Endothelial cell (in vitro differentiated cells): Measurements from ENCODE around the gene ZNF330. TPM values are rescaled to one million over a fixed set of nuclear protein-coding genes. Genes with fewer than 3 reads are reported as not detected.

Source experiments
- DNase-seq: peaks from one replicate; pipeline ENCODE4 v3.0.0; 2021; ENCODE audit warnings: low spot score
- H3K27ac Mint-ChIP-seq: one replicate; pipeline ENCODE4 v1.8.0; 2021; ENCODE audit warnings: mixed read lengths, inconsistent platforms; ENCODE audit not compliant: unreplicated experiment
- H3K27me3 Mint-ChIP-seq: one replicate; pipeline ENCODE4 v1.8.0; 2021; ENCODE audit warnings: mild to moderate bottlenecking, moderate library complexity, mixed read lengths, inconsistent platforms; ENCODE audit not compliant: unreplicated experiment
- H3K36me3 Mint-ChIP-seq: one replicate; pipeline ENCODE4 v1.8.0; 2021; ENCODE audit warnings: mild to moderate bottlenecking, low read depth, mixed read lengths, inconsistent platforms; ENCODE audit not compliant: unreplicated experiment
- H3K4me1 Mint-ChIP-seq: one replicate; pipeline ENCODE4 v1.8.0; 2021; ENCODE audit warnings: mild to moderate bottlenecking, mixed read lengths, inconsistent platforms; ENCODE audit not compliant: unreplicated experiment
- H3K4me3 Mint-ChIP-seq: one replicate; pipeline ENCODE4 v1.8.0; 2021; ENCODE audit warnings: mild to moderate bottlenecking, mixed read lengths, inconsistent platforms; ENCODE audit not compliant: unreplicated experiment
- H3K9me3 Mint-ChIP-seq: one replicate; pipeline ENCODE4 v1.8.0; 2021; ENCODE audit warnings: mixed read lengths, inconsistent platforms; ENCODE audit not compliant: unreplicated experiment
- CTCF ChIP-seq: fragments of 200-600 bp; sonication (generic); IDR thresholded peaks from one replicate; pipeline ENCODE4 v1.5.0; 2021; ENCODE audit warnings: antibody characterized with exemption; ENCODE audit not compliant: unreplicated experiment
- total RNA-seq: library from RNA; stranded (reverse); fragmentation: NEBNext Ultra II Directional; extraction: Animal tissue kit (Norgen Biotek cat#: 25700); gene quantifications from one replicate; pipeline ENCODE4 v1.2.1, GENCODE V29; 2021; ENCODE audit not compliant: unreplicated experiment

Gene ZNF330
- total RNA-seq, 1 donor from 2014 or later: 41.8 TPM

GRCh38 chr4:141248486-141248885, 27.8 kb downstream of the ZNF330 start:
- no peaks in the 10 kb centered on the region for H3K9me3 Mint-ChIP-seq
- H3K4me1 Mint-ChIP-seq: peaks cover 3% of the 10 kb centered on the region
- no peak for TF ChIP-seq CTCF
- no peaks in the 10 kb centered on the region for H3K27me3 Mint-ChIP-seq
- no peaks in the 10 kb centered on the region for H3K36me3 Mint-ChIP-seq
- H3K27ac Mint-ChIP-seq: no peak overlapping the region
- no peak for DNase-seq
- no peak overlapping the region for H3K4me3 Mint-ChIP-seq

DNA sequence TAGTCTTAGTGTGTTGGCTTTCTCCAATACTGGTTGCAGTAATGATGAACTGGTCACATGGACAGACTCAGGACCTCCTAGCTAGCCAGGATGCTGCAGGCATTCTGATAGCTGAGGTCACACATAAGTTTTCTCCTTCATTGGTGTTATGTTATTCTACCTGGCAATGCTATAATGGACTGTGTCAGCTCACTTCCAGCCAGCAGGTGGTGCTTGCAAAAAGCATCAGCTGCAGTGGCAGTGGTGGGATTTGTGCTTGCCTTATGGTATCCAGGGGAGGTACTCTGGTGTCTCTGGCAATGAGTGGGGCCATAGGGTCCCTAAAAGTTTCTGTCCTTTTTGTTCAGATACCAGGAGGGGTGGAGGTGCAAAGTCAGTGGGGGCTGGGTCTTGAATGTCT, 33.6 kb downstream of the ZNF330 start:
- no peak for DNase-seq

GRCh38 chr4:141255016-141255415, 34.3 kb downstream of the ZNF330 start:
- no peak for TF ChIP-seq CTCF

More for the DNA sequence above, 33.6 kb downstream of the ZNF330 start:
- Mint-ChIP-seq H3K36me3 (no peaks in the 10 kb centered on the region), H3K9me3 (no peaks in the 10 kb centered on the region), H3K27ac (no peak overlapping the region), H3K4me1 (no peaks in the 10 kb centered on the region), H3K4me3 (no peak overlapping the region), H3K27me3 (no peaks in the 10 kb centered on the region)
- peak; percentile 11 for TF ChIP-seq CTCF

DNA sequence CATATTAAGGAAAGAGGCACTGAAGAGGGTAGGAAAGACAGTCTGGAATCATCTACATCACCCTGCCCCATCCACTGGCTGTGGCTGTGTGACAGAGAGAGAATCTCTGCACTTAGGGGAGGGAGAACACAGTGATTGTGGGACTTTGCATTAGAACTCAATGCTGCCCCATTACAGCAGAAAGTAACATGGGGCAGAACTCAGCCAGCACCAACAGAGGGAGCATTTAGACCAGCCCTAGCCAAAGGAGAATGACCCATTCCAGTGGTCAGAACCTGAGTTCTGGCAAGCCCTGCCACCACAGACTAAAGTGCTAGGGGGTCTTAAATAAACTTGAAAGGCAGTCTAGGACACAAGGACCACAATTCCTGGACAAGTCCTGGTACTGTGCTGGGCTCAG, 37.9 kb downstream of the ZNF330 start:
- peaks cover 12% of the 10 kb centered on the region for H3K4me1 Mint-ChIP-seq
- H3K27ac Mint-ChIP-seq: no peak overlapping the region
- no peaks in the 10 kb centered on the region for H3K27me3 Mint-ChIP-seq
- H3K9me3 Mint-ChIP-seq: no peaks in the 10 kb centered on the region
- no peak for DNase-seq
- H3K36me3 Mint-ChIP-seq: no peaks in the 10 kb centered on the region
- no peak overlapping the region for H3K4me3 Mint-ChIP-seq
- TF ChIP-seq CTCF: no peak

More at GRCh38 chr4:141255016-141255415, 34.3 kb downstream of the ZNF330 start:
- Mint-ChIP-seq H3K27ac (no peak overlapping the region), H3K4me1 (no peaks in the 10 kb centered on the region), H3K9me3 (no peaks in the 10 kb centered on the region), H3K4me3 (no peak overlapping the region), H3K27me3 (no peaks in the 10 kb centered on the region), H3K36me3 (no peaks in the 10 kb centered on the region)
- DNase-seq: no peak

GRCh38 chr4:141275834-141276233, 55.1 kb downstream of the ZNF330 start:
- H3K9me3 Mint-ChIP-seq: no peaks in the 10 kb centered on the region
- H3K27me3 Mint-ChIP-seq: peaks cover 1% of the 10 kb centered on the region
- TF ChIP-seq CTCF: no peak
- no peak overlapping the region for H3K4me3 Mint-ChIP-seq
- H3K4me1 Mint-ChIP-seq: peaks cover 19% of the 10 kb centered on the region
- no peaks in the 10 kb centered on the region for H3K36me3 Mint-ChIP-seq
- H3K27ac Mint-ChIP-seq: no peak overlapping the region
- DNase-seq: peak; percentile 37
